ENCODE measurements around the gene RBM26.

DNA sequence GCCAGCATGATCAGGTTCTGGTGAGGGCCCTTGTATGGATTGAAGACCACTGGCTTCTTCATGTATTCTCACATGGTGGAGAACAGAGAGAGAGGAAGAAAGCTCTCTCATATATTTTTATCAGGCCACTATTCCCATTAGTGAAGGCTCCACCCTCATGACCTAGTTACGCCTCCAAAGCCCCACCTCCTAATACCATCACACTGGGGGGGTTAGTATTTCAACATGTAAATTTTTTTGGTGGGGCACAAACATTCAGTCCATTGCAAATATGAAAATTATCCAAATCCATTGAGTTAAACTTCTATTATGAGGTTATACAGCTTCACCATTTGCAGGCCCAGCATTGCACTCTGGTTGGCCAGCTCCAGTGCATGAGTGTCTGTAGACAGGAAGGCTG lies 33.2 kb upstream of the RBM26 start:
- TF ChIP-seq, protein P1, sequence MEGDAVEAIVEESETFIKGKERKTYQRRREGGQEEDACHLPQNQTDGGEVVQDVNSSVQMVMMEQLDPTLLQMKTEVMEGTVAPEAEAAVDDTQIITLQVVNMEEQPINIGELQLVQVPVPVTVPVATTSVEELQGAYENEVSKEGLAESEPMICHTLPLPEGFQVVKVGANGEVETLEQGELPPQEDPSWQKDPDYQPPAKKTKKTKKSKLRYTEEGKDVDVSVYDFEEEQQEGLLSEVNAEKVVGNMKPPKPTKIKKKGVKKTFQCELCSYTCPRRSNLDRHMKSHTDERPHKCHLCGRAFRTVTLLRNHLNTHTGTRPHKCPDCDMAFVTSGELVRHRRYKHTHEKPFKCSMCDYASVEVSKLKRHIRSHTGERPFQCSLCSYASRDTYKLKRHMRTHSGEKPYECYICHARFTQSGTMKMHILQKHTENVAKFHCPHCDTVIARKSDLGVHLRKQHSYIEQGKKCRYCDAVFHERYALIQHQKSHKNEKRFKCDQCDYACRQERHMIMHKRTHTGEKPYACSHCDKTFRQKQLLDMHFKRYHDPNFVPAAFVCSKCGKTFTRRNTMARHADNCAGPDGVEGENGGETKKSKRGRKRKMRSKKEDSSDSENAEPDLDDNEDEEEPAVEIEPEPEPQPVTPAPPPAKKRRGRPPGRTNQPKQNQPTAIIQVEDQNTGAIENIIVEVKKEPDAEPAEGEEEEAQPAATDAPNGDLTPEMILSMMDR (conservative IDR thresholded peaks at IDR 0.05; ENCODE audit: low read depth, low read length) = no peak
- TF ChIP-seq RAD21 (IDR thresholded peaks at IDR 0.05; ENCODE audit: low read length) = no peak
- TF ChIP-seq RCOR1 (IDR thresholded peaks at IDR 0.05; ENCODE audit: insufficient replicate concordance, low read length) = no peak
- TF ChIP-seq, protein P2, sequence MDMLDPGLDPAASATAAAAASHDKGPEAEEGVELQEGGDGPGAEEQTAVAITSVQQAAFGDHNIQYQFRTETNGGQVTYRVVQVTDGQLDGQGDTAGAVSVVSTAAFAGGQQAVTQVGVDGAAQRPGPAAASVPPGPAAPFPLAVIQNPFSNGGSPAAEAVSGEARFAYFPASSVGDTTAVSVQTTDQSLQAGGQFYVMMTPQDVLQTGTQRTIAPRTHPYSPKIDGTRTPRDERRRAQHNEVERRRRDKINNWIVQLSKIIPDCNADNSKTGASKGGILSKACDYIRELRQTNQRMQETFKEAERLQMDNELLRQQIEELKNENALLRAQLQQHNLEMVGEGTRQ (IDR thresholded peaks at IDR 0.05; ENCODE audit: low read depth, low read length) = no peak
- TF ChIP-seq RFX5 (IDR thresholded peaks at IDR 0.05; ENCODE audit: low read depth, low read length) = no peak
- no peak for TF ChIP-seq MAZ (IDR thresholded peaks at IDR 0.05; ENCODE audit: borderline replicate concordance, low read depth, low read length)
- no peak for TF ChIP-seq POLR2A (IDR thresholded peaks at IDR 0.05; ENCODE audit: low read depth, low read length)
- no peak for TF ChIP-seq CHD1 (IDR thresholded peaks at IDR 0.05; ENCODE audit: low read depth, low read length)
- TF ChIP-seq MXI1 (IDR thresholded peaks at IDR 0.05; ENCODE audit: borderline replicate concordance, low read depth, low read length) = no peak
- no peak for TF ChIP-seq MAFK (IDR thresholded peaks at IDR 0.05; ENCODE audit: low read depth, low read length)
- TF ChIP-seq, protein P3, sequence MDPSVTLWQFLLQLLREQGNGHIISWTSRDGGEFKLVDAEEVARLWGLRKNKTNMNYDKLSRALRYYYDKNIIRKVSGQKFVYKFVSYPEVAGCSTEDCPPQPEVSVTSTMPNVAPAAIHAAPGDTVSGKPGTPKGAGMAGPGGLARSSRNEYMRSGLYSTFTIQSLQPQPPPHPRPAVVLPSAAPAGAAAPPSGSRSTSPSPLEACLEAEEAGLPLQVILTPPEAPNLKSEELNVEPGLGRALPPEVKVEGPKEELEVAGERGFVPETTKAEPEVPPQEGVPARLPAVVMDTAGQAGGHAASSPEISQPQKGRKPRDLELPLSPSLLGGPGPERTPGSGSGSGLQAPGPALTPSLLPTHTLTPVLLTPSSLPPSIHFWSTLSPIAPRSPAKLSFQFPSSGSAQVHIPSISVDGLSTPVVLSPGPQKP (IDR thresholded peaks at IDR 0.05; ENCODE audit: borderline replicate concordance, low read depth, low read length) = no peak

All from IMR-90 (cell line).